Dendritic cell treated with granulocyte-macrophage colony-stimulating factor and Interleukin-4, amounts not matched to agents 40 ng/mL and 50 ng/mL, for 4 days (primary cell): Measurements from ENCODE around the gene ENGASE.

Experiments
- H3K27ac Mint-ChIP-seq: one replicate; pipeline ENCODE4 v1.8.0; 2022; ENCODE audit warnings: mild to moderate bottlenecking, mixed read lengths
- H3K27me3 Mint-ChIP-seq: one replicate; pipeline ENCODE4 v1.8.0; 2022; ENCODE audit warnings: mild to moderate bottlenecking, mixed read lengths
- H3K36me3 Mint-ChIP-seq: one replicate; pipeline ENCODE4 v1.8.0; 2022; ENCODE audit warnings: low read depth, mixed read lengths
- H3K4me1 Mint-ChIP-seq: one replicate; pipeline ENCODE4 v1.8.0; 2022; ENCODE audit warnings: low read depth, mixed read lengths
- H3K4me3 Mint-ChIP-seq: one replicate; pipeline ENCODE4 v1.8.0; 2022; ENCODE audit warnings: mild to moderate bottlenecking, moderate library complexity, mixed read lengths
- H3K9me3 Mint-ChIP-seq: one replicate; pipeline ENCODE4 v1.8.0; 2022; ENCODE audit warnings: mixed read lengths
- intact Hi-C: fragments of 100-400 bp; cut with micrococcal nuclease; formaldehyde crosslinking; loops from one replicate; pipeline ENCODE4 v1.15.0; 2022

The ENGASE gene

GRCh38 chr17:79084291-79085153 lies 9.9 kb downstream of the ENGASE start:
- Mint-ChIP-seq H3K27ac (no peak overlapping the region), H3K36me3 (peaks cover 96% of the 10 kb centered on the region), H3K4me3 (no peak overlapping the region), H3K9me3 (no peaks in the 10 kb centered on the region), H3K4me1 (no peaks in the 10 kb centered on the region), H3K27me3 (no peaks in the 10 kb centered on the region)
- intact Hi-C loops = loop anchor here (5.0 kb wide), 1 partner anchor 37 kb away; no protein-coding TSS in a partner anchor

GRCh38 chr17:79085154-79085920 lies 10.7 kb downstream of the ENGASE start:
- Mint-ChIP-seq H3K4me3 (no peak overlapping the region), H3K9me3 (no peaks in the 10 kb centered on the region), H3K4me1 (no peaks in the 10 kb centered on the region), H3K27ac (no peak overlapping the region), H3K36me3 (peaks cover 88% of the 10 kb centered on the region), H3K27me3 (no peaks in the 10 kb centered on the region)
- intact Hi-C loops = no loop called here

GRCh38 chr17:79085921-79086551 lies 11.4 kb downstream of the ENGASE start:
- intact Hi-C loops = no loop called here
- no peaks in the 10 kb centered on the region for H3K9me3 Mint-ChIP-seq
- peaks cover 3% of the 10 kb centered on the region for H3K27me3 Mint-ChIP-seq
- no peak overlapping the region for H3K27ac Mint-ChIP-seq
- peaks cover 81% of the 10 kb centered on the region for H3K36me3 Mint-ChIP-seq
- no peaks in the 10 kb centered on the region for H3K4me1 Mint-ChIP-seq
- H3K4me3 Mint-ChIP-seq = no peak overlapping the region

GRCh38 chr17:79086609-79087427 lies 12.2 kb downstream of the ENGASE start:
- no peaks in the 10 kb centered on the region for H3K4me1 Mint-ChIP-seq
- no peaks in the 10 kb centered on the region for H3K9me3 Mint-ChIP-seq
- H3K4me3 Mint-ChIP-seq = no peak overlapping the region
- peaks cover 3% of the 10 kb centered on the region for H3K27me3 Mint-ChIP-seq
- intact Hi-C loops = loop anchor here (1.0 kb wide), 1 partner anchor 306 kb away; no protein-coding TSS in a partner anchor
- H3K27ac Mint-ChIP-seq = no peak overlapping the region
- H3K36me3 Mint-ChIP-seq = peaks cover 73% of the 10 kb centered on the region

- intact Hi-C loops = loop anchor here (1.0 kb wide), 1 partner anchor 306 kb away; no protein-coding TSS in a partner anchor
- H3K4me1 Mint-ChIP-seq = no peaks in the 10 kb centered on the region
- H3K27ac Mint-ChIP-seq = no peak overlapping the region
- no peaks in the 10 kb centered on the region for H3K9me3 Mint-ChIP-seq
- H3K36me3 Mint-ChIP-seq = peaks cover 66% of the 10 kb centered on the region
- H3K27me3 Mint-ChIP-seq = peaks cover 11% of the 10 kb centered on the region
- no peak overlapping the region for H3K4me3 Mint-ChIP-seq
These were observed 13.0 kb downstream of the ENGASE start for GRCh38 chr17:79087428-79088143.

GRCh38 chr17:79088247-79088996 lies 13.8 kb downstream of the ENGASE start:
- H3K9me3 Mint-ChIP-seq = no peaks in the 10 kb centered on the region
- no peak overlapping the region for H3K27ac Mint-ChIP-seq
- H3K4me3 Mint-ChIP-seq = no peak overlapping the region
- no peaks in the 10 kb centered on the region for H3K4me1 Mint-ChIP-seq
- peaks cover 19% of the 10 kb centered on the region for H3K27me3 Mint-ChIP-seq
- intact Hi-C loops = no loop called here
- peaks cover 57% of the 10 kb centered on the region for H3K36me3 Mint-ChIP-seq

GRCh38 chr17:79088997-79089328 lies 14.3 kb downstream of the ENGASE start:
- no peak overlapping the region for H3K4me3 Mint-ChIP-seq
- H3K4me1 Mint-ChIP-seq = no peaks in the 10 kb centered on the region
- intact Hi-C loops = no loop called here
- peaks cover 24% of the 10 kb centered on the region for H3K27me3 Mint-ChIP-seq
- no peaks in the 10 kb centered on the region for H3K9me3 Mint-ChIP-seq
- H3K27ac Mint-ChIP-seq = no peak overlapping the region
- peaks cover 52% of the 10 kb centered on the region for H3K36me3 Mint-ChIP-seq

- Mint-ChIP-seq H3K4me1 (no peaks in the 10 kb centered on the region), H3K9me3 (no peaks in the 10 kb centered on the region), H3K27ac (no peak overlapping the region), H3K4me3 (no peak overlapping the region), H3K36me3 (peaks cover 43% of the 10 kb centered on the region), H3K27me3 (peaks cover 31% of the 10 kb centered on the region)
- intact Hi-C loops = no loop called here
These were observed 15.3 kb downstream of the ENGASE start for GRCh38 chr17:79089720-79090442.

- Mint-ChIP-seq H3K27me3 (peaks cover 38% of the 10 kb centered on the region), H3K9me3 (no peaks in the 10 kb centered on the region), H3K36me3 (peaks cover 35% of the 10 kb centered on the region), H3K4me1 (no peaks in the 10 kb centered on the region), H3K27ac (no peak overlapping the region), H3K4me3 (no peak overlapping the region)
- intact Hi-C loops = no loop called here
These were observed 16.0 kb downstream of the ENGASE start for GRCh38 chr17:79090443-79091225.

GRCh38 chr17:79091226-79091670 lies 16.6 kb downstream of the ENGASE start:
- no peak overlapping the region for H3K27ac Mint-ChIP-seq

GRCh38 chr17:79092567-79092966 lies 17.9 kb downstream of the ENGASE start:
- Mint-ChIP-seq H3K27me3 (peaks cover 53% of the 10 kb centered on the region), H3K36me3 (peaks cover 16% of the 10 kb centered on the region), H3K27ac (no peak overlapping the region), H3K9me3 (no peaks in the 10 kb centered on the region), H3K4me1 (no peaks in the 10 kb centered on the region), H3K4me3 (no peak overlapping the region)
- intact Hi-C loops = no loop called here

More at GRCh38 chr17:79091226-79091670, 16.6 kb downstream of the ENGASE start:
- Mint-ChIP-seq H3K27me3 (peaks cover 44% of the 10 kb centered on the region), H3K4me1 (no peaks in the 10 kb centered on the region), H3K36me3 (peaks cover 29% of the 10 kb centered on the region), H3K9me3 (no peaks in the 10 kb centered on the region), H3K4me3 (no peak overlapping the region)
- intact Hi-C loops = no loop called here
